GM10266 (cell line): Measurements from ENCODE around the gene MYOM1.
"Not testable (repeated sequence)": the region's sequence is repeated elsewhere in the genome, so short reads cannot be mapped to it uniquely, and the experiment has no call there.

Experiments used
- DNase-seq: peaks from one replicate; pipeline ENCODE4 v3.0.0; 2012; ENCODE audit errors: extremely low spot score
- CTCF ChIP-seq: IDR thresholded peaks from 2 replicates; pipeline ENCODE4 v1.5.1; 2012; ENCODE audit warnings: mild to moderate bottlenecking, low read depth; ENCODE audit not compliant: control insufficient read depth, insufficient read depth; ENCODE audit errors: missing control alignments

The MYOM1 gene

GRCh38 chr18:3069671-3070433 lies 149.9 kb downstream of the MYOM1 start:
- no peak for DNase-seq
- no peak for TF ChIP-seq CTCF

GRCh38 chr18:3067722-3068121 lies 152.0 kb downstream of the MYOM1 start:
- TF ChIP-seq CTCF, result no peak
- DNase-seq, result no peak

- no peak for DNase-seq
- TF ChIP-seq CTCF, result no peak
Observed at GRCh38 chr18:3067165-3067661, 152.6 kb downstream of the MYOM1 start.

- TF ChIP-seq CTCF, result no peak
- no peak for DNase-seq
Observed at GRCh38 chr18:3066341-3067110, 153.2 kb downstream of the MYOM1 start.

GRCh38 chr18:3063766-3064165 lies 156.0 kb downstream of the MYOM1 start:
- DNase-seq, result not testable (repeated sequence)

- peak; percentile 55 for DNase-seq
- peak; percentile 86 for TF ChIP-seq CTCF
Observed at GRCh38 chr18:3062798-3063680, 156.7 kb downstream of the MYOM1 start.

- no peak for DNase-seq
- no peak for TF ChIP-seq CTCF
Observed at GRCh38 chr18:3061581-3062312, 158.0 kb downstream of the MYOM1 start.
